Vagina (tissue), 2 donors: ENCODE data around the gene NQO1. TPM values are rescaled to one million over a fixed set of nuclear protein-coding genes. Genes with fewer than 3 reads are reported as not detected.
A peak's percentile ranks its signal among the peaks of the same experiment; 100 is the strongest.

ENCODE experiments used
- DNase-seq, 2 donors: peaks; one replicate each; pipeline ENCODE4 v3.0.0-alpha.2; 2017; ENCODE audit errors: extremely low spot score in 2 of 2
- H3K27ac ChIP-seq: fragments of 200-600 bp; sonication (generic); one replicate; pipeline ENCODE4 v1.5.1; 2019
- H3K27me3 ChIP-seq: fragments of 200-600 bp; sonication (generic); one replicate; pipeline ENCODE4 v1.5.1; 2019
- H3K36me3 ChIP-seq, 2 donors: fragments of 200-600 bp; sonication (generic); one replicate each; pipeline ENCODE4 v1.5.1; 2017 to 2019
- H3K4me1 ChIP-seq: fragments of 200-600 bp; sonication (generic); one replicate; pipeline ENCODE4 v1.5.1; 2019
- H3K4me3 ChIP-seq, 2 donors: fragments of 200-600 bp; sonication (generic); 1 replicate in 1 of 2; 2 replicates in 1 of 2; pipeline ENCODE4 v1.5.1; 2016 to 2019
- H3K9me3 ChIP-seq: fragments of 200-600 bp; sonication (generic); one replicate; pipeline ENCODE4 v1.5.1; 2019
- CTCF ChIP-seq, 3 experiments: fragments of 450-650 bp in 2 of 3; fragments of 200-600 bp in 1 of 3; sonication (generic) in 1 of 3; IDR thresholded peaks; one replicate each; pipeline ENCODE4 v1.5.1; 2017 to 2019; ENCODE audit warnings: antibody characterized with exemption in 3 of 3, mild to moderate bottlenecking in 2 of 3, moderate library complexity in 2 of 3
- POLR2A ChIP-seq, 2 donors: fragments of 450-650 bp; IDR thresholded peaks; one replicate each; pipeline ENCODE4 v1.6.1; 2017; ENCODE audit warnings: antibody characterized with exemption in 2 of 2, mild to moderate bottlenecking in 2 of 2, moderate library complexity in 2 of 2
- POLR2AphosphoS5 ChIP-seq, 2 donors: sonication (generic); formaldehyde crosslinking; IDR thresholded peaks; one replicate each; pipeline ENCODE4 v1.9.0; 2017; ENCODE audit warnings: antibody characterized with exemption in 2 of 2, mild to moderate bottlenecking in 2 of 2, low read depth in 1 of 2; ENCODE audit not compliant: insufficient read depth in 1 of 2
- intact Hi-C: fragments of 100-400 bp; cut with DNase I; formaldehyde crosslinking; loops from one replicate; pipeline ENCODE4 v1.15.1; 2023
- total RNA-seq: library from RNA; depleted of rRNA; stranded (reverse); fragments of >200 nt; gene quantifications from one replicate; pipeline ENCODE4 v1.2.3, GENCODE V29; 2016

NQO1 gene
- total RNA-seq, 1 donor from 2014 or later, result 84.5 TPM

- intact Hi-C loops, result no loop called here
- H3K27ac ChIP-seq, result no peak overlapping the region
- TF ChIP-seq POLR2AphosphoS5 (IDR thresholded peaks at IDR 0.05; ENCODE audit: insufficient read depth in 1 of 2, low read depth in 1 of 2), result no peak
- TF ChIP-seq POLR2A (IDR thresholded peaks at IDR 0.05), result no peak
- no peak for TF ChIP-seq CTCF (IDR thresholded peaks at IDR 0.05)
- H3K9me3 ChIP-seq, result no peaks in the 10 kb centered on the region
- H3K27me3 ChIP-seq, result no peaks in the 10 kb centered on the region
- no peak overlapping the region for H3K4me3 ChIP-seq
- no peak for DNase-seq
- H3K36me3 ChIP-seq, result no peaks in the 10 kb centered on the region
- no peaks in the 10 kb centered on the region for H3K4me1 ChIP-seq
Measured at GRCh38 chr16:69769404-69769803, 43.0 kb upstream of the NQO1 start.

- H3K27ac ChIP-seq, result no peak overlapping the region
- TF ChIP-seq POLR2A (IDR thresholded peaks at IDR 0.05), result no peak
Measured at GRCh38 chr16:69768666-69769065, 42.3 kb upstream of the NQO1 start.

GRCh38 chr16:69767459-69768229 is 41.3 kb upstream of the NQO1 start:
- no peak for DNase-seq
- Histone ChIP-seq H3K36me3 (no peaks in the 10 kb centered on the region), H3K9me3 (no peaks in the 10 kb centered on the region), H3K4me3 (no peak overlapping the region), H3K4me1 (peaks cover 9% of the 10 kb centered on the region), H3K27me3 (no peaks in the 10 kb centered on the region), H3K27ac (no peak overlapping the region)
- no peak for TF ChIP-seq POLR2A (IDR thresholded peaks at IDR 0.05)
- intact Hi-C loops, result no loop called here

More at GRCh38 chr16:69768666-69769065, 42.3 kb upstream of the NQO1 start:
- no peaks in the 10 kb centered on the region for H3K9me3 ChIP-seq
- H3K36me3 ChIP-seq, result no peaks in the 10 kb centered on the region
- intact Hi-C loops, result no loop called here
- H3K27me3 ChIP-seq, result no peaks in the 10 kb centered on the region
- peaks cover under 1% of the 10 kb centered on the region for H3K4me1 ChIP-seq
- no peak overlapping the region for H3K4me3 ChIP-seq
- DNase-seq, result no peak

GRCh38 chr16:69763599-69763942 is 37.2 kb upstream of the NQO1 start:
- H3K36me3 ChIP-seq, result no peaks in the 10 kb centered on the region
- intact Hi-C loops, result no loop called here
- TF ChIP-seq POLR2A (IDR thresholded peaks at IDR 0.05) (no peak), POLR2AphosphoS5 (IDR thresholded peaks at IDR 0.05; ENCODE audit: insufficient read depth in 1 of 2, low read depth in 1 of 2) (no peak), CTCF (IDR thresholded peaks at IDR 0.05) (no peak)
- no peaks in the 10 kb centered on the region for H3K27me3 ChIP-seq
- DNase-seq, result no peak
- H3K4me3 ChIP-seq, result no peak overlapping the region
- no peaks in the 10 kb centered on the region for H3K9me3 ChIP-seq
- peaks cover 9% of the 10 kb centered on the region for H3K4me1 ChIP-seq
- H3K27ac ChIP-seq, result no peak overlapping the region

- no peak for TF ChIP-seq POLR2AphosphoS5 (IDR thresholded peaks at IDR 0.05; ENCODE audit: insufficient read depth in 1 of 2, low read depth in 1 of 2)
- TF ChIP-seq POLR2A (IDR thresholded peaks at IDR 0.05), result no peak
- TF ChIP-seq CTCF (IDR thresholded peaks at IDR 0.05), result no peak
- peaks cover 9% of the 10 kb centered on the region for H3K4me1 ChIP-seq
- no peak for DNase-seq
- H3K4me3 ChIP-seq, result peak overlapping the region; percentile 81 to 98
- H3K9me3 ChIP-seq, result no peaks in the 10 kb centered on the region
- H3K36me3 ChIP-seq, result no peaks in the 10 kb centered on the region
- intact Hi-C loops, result no loop called here
- H3K27me3 ChIP-seq, result no peaks in the 10 kb centered on the region
- peak overlapping the region; percentile 81 for H3K27ac ChIP-seq
Measured at GRCh38 chr16:69762814-69763598, 36.6 kb upstream of the NQO1 start.
